OCI-LY3 (cell line): Measurements from ENCODE around the gene PPP6R3.

ENCODE experiments used
- CTCF ChIP-seq: fragments of 200-600, 300-600 bp; sonication (generic); IDR thresholded peaks from 2 replicates; pipeline ENCODE4 v1.5.1; 2014; ENCODE audit warnings: antibody characterized with exemption, low read length, low read depth
- EZH2phosphoT487 ChIP-seq: fragments of 200-600 bp; shearing (Covaris generic); IDR thresholded peaks from 2 replicates; pipeline ENCODE4 v1.6.1; 2018; ENCODE audit warnings: antibody characterized with exemption, mixed run types, low read depth

- TF ChIP-seq CTCF (no peak), EZH2phosphoT487 (no peak)
Measured at GRCh38 chr11:68481579-68482240, 21.2 kb downstream of the PPP6R3 start.
